Erythroblast (primary cell): ENCODE measurements around the gene SPOCK1.

Experiments
- GATA1 ChIP-seq: IDR thresholded peaks from 2 replicates; pipeline ENCODE4 v1.6.1; 2011; ENCODE audit warnings: low read depth, mild to moderate bottlenecking, control low read depth, low read length, moderate library complexity
- POLR2A ChIP-seq: IDR thresholded peaks from 2 replicates; pipeline ENCODE4 v1.6.1; 2011; ENCODE audit warnings: mild to moderate bottlenecking, low read length

GRCh38 chr5:137313526-137314175 lies 185.5 kb downstream of the SPOCK1 start:
- TF ChIP-seq POLR2A = no peak
- no peak for TF ChIP-seq GATA1
